Measurements from ENCODE around the gene POP7.

POP7 gene

GRCh38 chr7:100689230-100690135, 16.4 kb upstream of the POP7 start:
- H3K27me3 ChIP-seq (ENCODE audit: insufficient read depth, low read depth) = no peaks in the 10 kb centered on the region; the same call in 1 of the 2 replicates
- H3K4me3 ChIP-seq (IDR thresholded peaks at IDR 0.05; ENCODE audit: insufficient read depth, low read depth, low read length) = no peak overlapping the region
- peaks cover 16% of the 10 kb centered on the region for H3K4me1 ChIP-seq (ENCODE audit: low read depth, poor library complexity, severe bottlenecking)
- H3K9ac ChIP-seq = no peak overlapping the region
- H3K27ac ChIP-seq = no peak overlapping the region
- no peaks in the 10 kb centered on the region; the same call in 1 of the 2 replicates for H3K36me3 ChIP-seq (ENCODE audit: insufficient read depth)
- TF ChIP-seq, protein P1, sequence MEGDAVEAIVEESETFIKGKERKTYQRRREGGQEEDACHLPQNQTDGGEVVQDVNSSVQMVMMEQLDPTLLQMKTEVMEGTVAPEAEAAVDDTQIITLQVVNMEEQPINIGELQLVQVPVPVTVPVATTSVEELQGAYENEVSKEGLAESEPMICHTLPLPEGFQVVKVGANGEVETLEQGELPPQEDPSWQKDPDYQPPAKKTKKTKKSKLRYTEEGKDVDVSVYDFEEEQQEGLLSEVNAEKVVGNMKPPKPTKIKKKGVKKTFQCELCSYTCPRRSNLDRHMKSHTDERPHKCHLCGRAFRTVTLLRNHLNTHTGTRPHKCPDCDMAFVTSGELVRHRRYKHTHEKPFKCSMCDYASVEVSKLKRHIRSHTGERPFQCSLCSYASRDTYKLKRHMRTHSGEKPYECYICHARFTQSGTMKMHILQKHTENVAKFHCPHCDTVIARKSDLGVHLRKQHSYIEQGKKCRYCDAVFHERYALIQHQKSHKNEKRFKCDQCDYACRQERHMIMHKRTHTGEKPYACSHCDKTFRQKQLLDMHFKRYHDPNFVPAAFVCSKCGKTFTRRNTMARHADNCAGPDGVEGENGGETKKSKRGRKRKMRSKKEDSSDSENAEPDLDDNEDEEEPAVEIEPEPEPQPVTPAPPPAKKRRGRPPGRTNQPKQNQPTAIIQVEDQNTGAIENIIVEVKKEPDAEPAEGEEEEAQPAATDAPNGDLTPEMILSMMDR (conservative IDR thresholded peaks at IDR 0.05; ENCODE audit: low read depth, low read length) = no peak
- H4K20me1 ChIP-seq (ENCODE audit: insufficient read depth) = no peaks in the 10 kb centered on the region
- no peak overlapping the region for H3K4me2 ChIP-seq
- peaks cover 50% of the 10 kb centered on the region for H3K79me2 ChIP-seq (ENCODE audit: insufficient read depth, low read depth)
- no peak overlapping the region for H2AFZ ChIP-seq (ENCODE audit: low read depth)

DNA sequence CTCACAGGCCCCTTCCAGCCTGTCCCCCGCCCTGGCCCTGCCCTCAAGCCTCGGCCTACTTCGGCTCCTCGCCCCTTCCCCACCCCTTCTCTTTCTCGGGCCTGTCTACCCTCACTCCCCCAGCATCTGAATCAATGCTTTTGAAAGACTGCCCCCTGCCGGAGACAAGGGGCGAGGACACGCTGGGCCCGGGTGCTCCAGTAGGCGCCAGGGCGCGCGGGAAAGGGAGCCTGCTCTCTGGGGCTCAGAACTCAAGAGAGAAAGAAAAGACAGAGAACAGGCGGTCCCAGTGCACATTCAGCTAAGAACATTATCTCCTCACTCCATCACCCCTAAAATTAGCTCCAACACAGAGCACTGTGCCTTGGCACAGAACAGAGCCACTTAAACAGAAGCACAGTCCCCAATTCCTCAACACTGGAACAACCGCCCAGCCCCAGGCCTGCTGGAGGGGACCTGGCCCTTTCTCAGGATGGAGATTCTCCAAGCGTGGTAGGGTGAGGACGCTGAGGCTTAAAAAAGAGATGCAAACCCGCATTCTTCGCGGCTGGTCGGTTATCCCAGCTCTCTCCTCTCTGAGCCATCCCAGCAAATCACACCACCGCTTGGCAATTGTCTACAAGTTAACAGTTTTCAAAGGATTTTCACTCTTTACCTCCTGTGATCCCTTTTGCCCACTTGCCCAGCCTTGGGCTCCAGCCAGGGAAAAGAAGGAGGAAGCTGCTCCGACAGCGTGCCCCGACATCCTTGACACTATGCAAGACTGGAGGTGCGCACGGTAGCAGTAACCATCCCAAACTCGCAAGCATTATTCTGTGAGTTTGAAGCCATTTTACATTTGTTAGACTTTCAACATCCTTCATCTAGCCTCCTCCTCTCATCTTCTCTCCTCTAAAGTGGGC, 14.0 kb upstream of the POP7 start:
- Histone ChIP-seq H3K4me2 (peak overlapping the region; percentile 75), H3K9ac (no peak overlapping the region; the same call in 1 of the 2 replicates), H3K27me3 (ENCODE audit: insufficient read depth, low read depth) (peaks cover 22% of the 10 kb centered on the region), H3K79me2 (ENCODE audit: insufficient read depth, low read depth) (peaks cover 50% of the 10 kb centered on the region), H3K27ac (no peak overlapping the region), H4K20me1 (ENCODE audit: insufficient read depth) (no peaks in the 10 kb centered on the region), H3K36me3 (ENCODE audit: insufficient read depth) (no peaks in the 10 kb centered on the region; the same call in 1 of the 2 replicates), H3K4me1 (ENCODE audit: low read depth, poor library complexity, severe bottlenecking) (peaks cover 30% of the 10 kb centered on the region), H3K4me3 (IDR thresholded peaks at IDR 0.05; ENCODE audit: insufficient read depth, low read depth, low read length) (no peak overlapping the region), H2AFZ (ENCODE audit: low read depth) (no peak overlapping the region)
- TF ChIP-seq, protein P1 (conservative IDR thresholded peaks at IDR 0.05; ENCODE audit: low read depth, low read length) = peak; percentile 49; the same call in 1 of the 2 replicates

DNA sequence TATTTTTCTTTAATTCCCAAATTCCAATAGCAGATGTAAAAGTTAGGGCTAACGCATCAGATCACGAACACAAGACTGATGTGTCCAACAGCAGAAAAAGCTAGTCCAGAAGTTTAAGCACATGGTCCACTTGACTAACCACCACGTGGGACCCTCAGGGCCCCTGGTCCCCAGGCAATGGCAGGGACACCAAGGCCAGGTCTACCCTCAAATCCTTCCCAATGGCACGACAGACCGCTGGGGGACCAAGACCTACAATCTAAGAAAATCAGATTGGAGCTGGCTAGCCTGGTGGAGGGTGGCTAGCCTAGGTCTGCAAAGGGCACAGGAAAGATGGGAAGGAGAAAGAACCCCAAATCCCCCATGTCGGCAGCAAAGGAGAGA, 13.4 kb upstream of the POP7 start:
- Histone ChIP-seq H3K27ac (no peak overlapping the region), H3K4me2 (peak overlapping the region; percentile 75), H3K4me1 (ENCODE audit: low read depth, poor library complexity, severe bottlenecking) (peaks cover 30% of the 10 kb centered on the region), H3K36me3 (ENCODE audit: insufficient read depth) (no peaks in the 10 kb centered on the region; the same call in 1 of the 2 replicates), H2AFZ (ENCODE audit: low read depth) (no peak overlapping the region), H3K4me3 (IDR thresholded peaks at IDR 0.05; ENCODE audit: insufficient read depth, low read depth, low read length) (no peak overlapping the region), H3K9ac (no peak overlapping the region; the same call in 1 of the 2 replicates), H3K79me2 (ENCODE audit: insufficient read depth, low read depth) (peaks cover 50% of the 10 kb centered on the region), H3K27me3 (ENCODE audit: insufficient read depth, low read depth) (peaks cover 28% of the 10 kb centered on the region), H4K20me1 (ENCODE audit: insufficient read depth) (no peaks in the 10 kb centered on the region)
- TF ChIP-seq, protein P1 (conservative IDR thresholded peaks at IDR 0.05; ENCODE audit: low read depth, low read length) = no peak

DNA sequence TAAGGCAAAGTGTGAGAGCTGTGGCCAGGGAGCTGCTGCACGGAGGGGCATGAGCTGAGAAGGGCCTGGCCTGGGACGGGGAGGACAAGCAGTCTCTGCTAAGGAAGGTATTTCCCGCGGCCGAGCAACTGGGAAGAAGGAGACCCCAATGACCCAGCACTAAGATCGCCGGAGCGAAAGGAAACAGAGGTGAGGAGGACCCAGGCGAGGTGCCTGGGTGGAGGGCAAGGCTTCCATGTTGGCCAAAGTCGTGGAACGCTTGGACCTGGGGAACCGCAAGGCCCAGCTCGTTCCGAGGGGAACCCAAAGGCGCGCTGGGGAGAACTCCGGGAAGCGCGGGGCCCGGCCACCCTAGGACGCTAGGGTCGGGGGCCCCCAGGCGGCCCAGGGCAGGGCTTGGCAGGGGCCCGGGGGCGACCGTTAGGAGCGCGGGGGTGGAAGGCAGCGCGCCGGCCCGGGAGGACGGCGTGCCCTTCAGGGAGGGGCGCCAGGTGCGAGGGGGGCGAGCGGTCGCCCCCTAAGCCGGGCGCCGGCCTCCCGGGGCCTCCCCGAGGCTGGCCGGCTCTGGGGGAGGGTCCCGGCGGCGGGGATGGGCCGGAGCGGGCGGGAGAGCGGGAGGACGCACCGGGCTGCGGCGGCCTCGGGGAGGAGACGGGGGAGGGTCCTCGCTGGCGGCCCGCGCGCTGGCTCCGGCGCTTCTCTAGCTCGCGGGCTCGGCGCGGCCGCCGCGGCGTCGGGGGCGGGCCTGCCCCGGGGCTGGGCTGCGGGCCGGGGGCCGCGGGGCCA, 12.4 kb upstream of the POP7 start:
- Histone ChIP-seq H3K27me3 (ENCODE audit: insufficient read depth, low read depth) (peaks cover 38% of the 10 kb centered on the region), H3K79me2 (ENCODE audit: insufficient read depth, low read depth) (peaks cover 48% of the 10 kb centered on the region)

More for the DNA sequence above, 12.4 kb upstream of the POP7 start:
- Histone ChIP-seq H3K4me1 (ENCODE audit: low read depth, poor library complexity, severe bottlenecking) (peaks cover 30% of the 10 kb centered on the region), H3K27ac (peak overlapping the region; percentile 17; the same call in 1 of the 2 replicates), H3K4me3 (IDR thresholded peaks at IDR 0.05; ENCODE audit: insufficient read depth, low read depth, low read length) (no peak overlapping the region), H2AFZ (ENCODE audit: low read depth) (peak overlapping the region; percentile 50), H3K36me3 (ENCODE audit: insufficient read depth) (no peaks in the 10 kb centered on the region), H4K20me1 (ENCODE audit: insufficient read depth) (no peaks in the 10 kb centered on the region), H3K4me2 (peak overlapping the region; percentile 75), H3K9ac (peak overlapping the region; percentile 82)
- TF ChIP-seq, protein P1 (conservative IDR thresholded peaks at IDR 0.05; ENCODE audit: low read depth, low read length) = no peak
